ENCODE measurements around the gene PCED1A.
"Not testable (repeated sequence)": the region's sequence is repeated elsewhere in the genome, so short reads cannot be mapped to it uniquely, and the experiment has no call there.

PCED1A gene

GRCh38 chr20:2809690-2810089 lies 30.8 kb downstream of the PCED1A start:
- Histone ChIP-seq H3K9me3 (ENCODE audit: insufficient read depth, low read length) (no peaks in the 10 kb centered on the region), H3K4me1 (ENCODE audit: insufficient read depth, insufficient read length) (no peaks in the 10 kb centered on the region), H3K36me3 (ENCODE audit: insufficient read depth, insufficient read length, low read length) (no peaks in the 10 kb centered on the region), H3K27me3 (ENCODE audit: insufficient read depth, insufficient read length) (no peaks in the 10 kb centered on the region), H3K9ac (ENCODE audit: insufficient read length, low read depth) (no peak overlapping the region), H3K4me3 (ENCODE audit: insufficient read length, low read depth) (no peak overlapping the region)
- DNase-seq (ENCODE audit: low read depth, low spot score), result no peak
- TF ChIP-seq SUZ12 (IDR thresholded peaks at IDR 0.05; ENCODE audit: extremely low read depth, insufficient read depth, insufficient read length), result no peak
- TF ChIP-seq ZNF274 (IDR thresholded peaks at IDR 0.05; ENCODE audit: low read depth, low read length), result no peak
- TF ChIP-seq YY1 (IDR thresholded peaks at IDR 0.05; ENCODE audit: insufficient read depth, insufficient read length), result no peak

- H3K9me3 ChIP-seq (ENCODE audit: insufficient read depth, low read length); H3K4me3 ChIP-seq (ENCODE audit: insufficient read length, low read depth); H3K36me3 ChIP-seq (ENCODE audit: insufficient read depth, insufficient read length, low read length); H3K9ac ChIP-seq (ENCODE audit: insufficient read length, low read depth); DNase-seq (ENCODE audit: low read depth, low spot score); H3K4me1 ChIP-seq (ENCODE audit: insufficient read depth, insufficient read length); H3K27me3 ChIP-seq (ENCODE audit: insufficient read depth, insufficient read length): not testable (repeated sequence)
Observed at GRCh38 chr20:2807929-2808328, 32.5 kb downstream of the PCED1A start.

GRCh38 chr20:2807019-2807418 lies 33.4 kb downstream of the PCED1A start:
- Histone ChIP-seq H3K27me3 (ENCODE audit: insufficient read depth, insufficient read length) (peaks cover 10% of the 10 kb centered on the region), H3K9me3 (ENCODE audit: insufficient read depth, low read length) (no peaks in the 10 kb centered on the region), H3K4me1 (ENCODE audit: insufficient read depth, insufficient read length) (no peaks in the 10 kb centered on the region), H3K36me3 (ENCODE audit: insufficient read depth, insufficient read length, low read length) (no peaks in the 10 kb centered on the region), H3K4me3 (ENCODE audit: insufficient read length, low read depth) (no peak overlapping the region), H3K9ac (ENCODE audit: insufficient read length, low read depth) (no peak overlapping the region)
- DNase-seq (ENCODE audit: low read depth, low spot score), result no peak
- no peak for TF ChIP-seq ZNF274 (IDR thresholded peaks at IDR 0.05; ENCODE audit: low read depth, low read length)
- no peak for TF ChIP-seq SUZ12 (IDR thresholded peaks at IDR 0.05; ENCODE audit: extremely low read depth, insufficient read depth, insufficient read length)
- TF ChIP-seq YY1 (IDR thresholded peaks at IDR 0.05; ENCODE audit: insufficient read depth, insufficient read length), result no peak

- DNase-seq (ENCODE audit: low read depth, low spot score), result no peak
- Histone ChIP-seq H3K9me3 (ENCODE audit: insufficient read depth, low read length) (no peaks in the 10 kb centered on the region), H3K36me3 (ENCODE audit: insufficient read depth, insufficient read length, low read length) (no peaks in the 10 kb centered on the region), H3K4me3 (ENCODE audit: insufficient read length, low read depth) (no peak overlapping the region), H3K27me3 (ENCODE audit: insufficient read depth, insufficient read length) (peaks cover 15% of the 10 kb centered on the region), H3K4me1 (ENCODE audit: insufficient read depth, insufficient read length) (no peaks in the 10 kb centered on the region), H3K9ac (ENCODE audit: insufficient read length, low read depth) (no peak overlapping the region)
- no peak for TF ChIP-seq ZNF274 (IDR thresholded peaks at IDR 0.05; ENCODE audit: low read depth, low read length)
- TF ChIP-seq SUZ12 (IDR thresholded peaks at IDR 0.05; ENCODE audit: extremely low read depth, insufficient read depth, insufficient read length), result no peak
- no peak for TF ChIP-seq YY1 (IDR thresholded peaks at IDR 0.05; ENCODE audit: insufficient read depth, insufficient read length)
Observed at GRCh38 chr20:2806351-2806701, 34.1 kb downstream of the PCED1A start.

GRCh38 chr20:2805689-2806350 lies 34.6 kb downstream of the PCED1A start:
- no peak for TF ChIP-seq ZNF274 (IDR thresholded peaks at IDR 0.05; ENCODE audit: low read depth, low read length)
- no peak for TF ChIP-seq SUZ12 (IDR thresholded peaks at IDR 0.05; ENCODE audit: extremely low read depth, insufficient read depth, insufficient read length)
- no peak for TF ChIP-seq YY1 (IDR thresholded peaks at IDR 0.05; ENCODE audit: insufficient read depth, insufficient read length)
- no peak for DNase-seq (ENCODE audit: low read depth, low spot score)
- Histone ChIP-seq H3K4me3 (ENCODE audit: insufficient read length, low read depth) (no peak overlapping the region), H3K9ac (ENCODE audit: insufficient read length, low read depth) (no peak overlapping the region), H3K4me1 (ENCODE audit: insufficient read depth, insufficient read length) (no peaks in the 10 kb centered on the region), H3K36me3 (ENCODE audit: insufficient read depth, insufficient read length, low read length) (no peaks in the 10 kb centered on the region), H3K27me3 (ENCODE audit: insufficient read depth, insufficient read length) (peaks cover 16% of the 10 kb centered on the region), H3K9me3 (ENCODE audit: insufficient read depth, low read length) (no peaks in the 10 kb centered on the region)

GRCh38 chr20:2804852-2805688 lies 35.4 kb downstream of the PCED1A start:
- no peak for TF ChIP-seq SUZ12 (IDR thresholded peaks at IDR 0.05; ENCODE audit: extremely low read depth, insufficient read depth, insufficient read length)
- TF ChIP-seq ZNF274 (IDR thresholded peaks at IDR 0.05; ENCODE audit: low read depth, low read length), result no peak
- no peak for TF ChIP-seq YY1 (IDR thresholded peaks at IDR 0.05; ENCODE audit: insufficient read depth, insufficient read length)
- Histone ChIP-seq H3K4me3 (ENCODE audit: insufficient read length, low read depth) (no peak overlapping the region), H3K9ac (ENCODE audit: insufficient read length, low read depth) (no peak overlapping the region), H3K27me3 (ENCODE audit: insufficient read depth, insufficient read length) (peaks cover 16% of the 10 kb centered on the region), H3K4me1 (ENCODE audit: insufficient read depth, insufficient read length) (no peaks in the 10 kb centered on the region), H3K9me3 (ENCODE audit: insufficient read depth, low read length) (no peaks in the 10 kb centered on the region), H3K36me3 (ENCODE audit: insufficient read depth, insufficient read length, low read length) (no peaks in the 10 kb centered on the region)
- no peak for DNase-seq (ENCODE audit: low read depth, low spot score)

GRCh38 chr20:2804041-2804828 lies 36.2 kb downstream of the PCED1A start:
- peaks cover 16% of the 10 kb centered on the region for H3K27me3 ChIP-seq (ENCODE audit: insufficient read depth, insufficient read length)
- H3K4me1 ChIP-seq (ENCODE audit: insufficient read depth, insufficient read length), result no peaks in the 10 kb centered on the region
- no peak overlapping the region for H3K9ac ChIP-seq (ENCODE audit: insufficient read length, low read depth)
- H3K4me3 ChIP-seq (ENCODE audit: insufficient read length, low read depth), result no peak overlapping the region
- H3K36me3 ChIP-seq (ENCODE audit: insufficient read depth, insufficient read length, low read length), result no peaks in the 10 kb centered on the region
- TF ChIP-seq ZNF274 (IDR thresholded peaks at IDR 0.05; ENCODE audit: low read depth, low read length), result no peak
- no peak for TF ChIP-seq SUZ12 (IDR thresholded peaks at IDR 0.05; ENCODE audit: extremely low read depth, insufficient read depth, insufficient read length)
- TF ChIP-seq YY1 (IDR thresholded peaks at IDR 0.05; ENCODE audit: insufficient read depth, insufficient read length), result no peak
- no peaks in the 10 kb centered on the region for H3K9me3 ChIP-seq (ENCODE audit: insufficient read depth, low read length)
- no peak for DNase-seq (ENCODE audit: low read depth, low spot score)

Data from NT2/D1 (cell line).